ENCODE data around the gene CPXM1. TPM values are rescaled to one million over a fixed set of nuclear protein-coding genes. Genes with fewer than 3 reads are reported as not detected.

Gene CPXM1
- total RNA-seq, 1 donor from 2014 or later, result 19.4 TPM

DNA sequence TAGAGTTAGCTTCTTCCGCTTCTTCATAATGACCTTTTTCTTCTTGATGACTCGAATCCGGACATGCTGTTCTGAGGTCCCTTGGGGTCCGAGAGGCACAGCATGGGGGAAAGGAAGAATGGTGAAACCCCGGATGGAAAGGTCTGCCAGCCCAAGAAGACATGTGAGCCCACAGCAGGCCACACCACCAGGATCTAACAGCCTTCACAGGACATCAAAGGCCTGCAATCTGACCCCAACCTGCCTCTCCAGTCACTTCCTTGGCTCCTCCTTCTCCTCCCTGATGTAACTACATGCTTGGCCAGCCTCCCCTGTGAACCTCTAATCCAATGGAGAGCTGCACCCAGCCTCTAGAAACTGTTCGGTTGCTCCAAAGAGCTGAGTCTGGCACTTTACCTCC, 1.6 kb downstream of the CPXM1 start:
- no peak for DNase-seq (ENCODE audit: extremely low spot score in 2 of 2)
- Histone ChIP-seq H3K36me3 (no peaks in the 10 kb centered on the region), H3K9me3 (no peaks in the 10 kb centered on the region), H3K27me3 (no peaks in the 10 kb centered on the region), H3K27ac (peak overlapping the region; percentile 35), H3K4me1 (peaks cover 30% of the 10 kb centered on the region), H3K4me3 (no peak overlapping the region)
- intact Hi-C loops (cut with DNase I), result no loop called here
- TF ChIP-seq POLR2A (IDR thresholded peaks at IDR 0.05), result no peak

GRCh38 chr20:2798095-2798805, 2.2 kb downstream of the CPXM1 start:
- Histone ChIP-seq H3K4me3 (no peak overlapping the region), H3K4me1 (peaks cover 30% of the 10 kb centered on the region), H3K36me3 (no peaks in the 10 kb centered on the region), H3K9me3 (no peaks in the 10 kb centered on the region), H3K27me3 (no peaks in the 10 kb centered on the region), H3K27ac (no peak overlapping the region)
- intact Hi-C loops (cut with DNase I), result no loop called here
- DNase-seq (ENCODE audit: extremely low spot score in 2 of 2), result no peak
- no peak for TF ChIP-seq POLR2A (IDR thresholded peaks at IDR 0.05)
- TF ChIP-seq POLR2AphosphoS5 (IDR thresholded peaks at IDR 0.05; ENCODE audit: insufficient read depth in 1 of 2, low read depth in 1 of 2), result no peak
- no peak for TF ChIP-seq CTCF (IDR thresholded peaks at IDR 0.05)

DNA sequence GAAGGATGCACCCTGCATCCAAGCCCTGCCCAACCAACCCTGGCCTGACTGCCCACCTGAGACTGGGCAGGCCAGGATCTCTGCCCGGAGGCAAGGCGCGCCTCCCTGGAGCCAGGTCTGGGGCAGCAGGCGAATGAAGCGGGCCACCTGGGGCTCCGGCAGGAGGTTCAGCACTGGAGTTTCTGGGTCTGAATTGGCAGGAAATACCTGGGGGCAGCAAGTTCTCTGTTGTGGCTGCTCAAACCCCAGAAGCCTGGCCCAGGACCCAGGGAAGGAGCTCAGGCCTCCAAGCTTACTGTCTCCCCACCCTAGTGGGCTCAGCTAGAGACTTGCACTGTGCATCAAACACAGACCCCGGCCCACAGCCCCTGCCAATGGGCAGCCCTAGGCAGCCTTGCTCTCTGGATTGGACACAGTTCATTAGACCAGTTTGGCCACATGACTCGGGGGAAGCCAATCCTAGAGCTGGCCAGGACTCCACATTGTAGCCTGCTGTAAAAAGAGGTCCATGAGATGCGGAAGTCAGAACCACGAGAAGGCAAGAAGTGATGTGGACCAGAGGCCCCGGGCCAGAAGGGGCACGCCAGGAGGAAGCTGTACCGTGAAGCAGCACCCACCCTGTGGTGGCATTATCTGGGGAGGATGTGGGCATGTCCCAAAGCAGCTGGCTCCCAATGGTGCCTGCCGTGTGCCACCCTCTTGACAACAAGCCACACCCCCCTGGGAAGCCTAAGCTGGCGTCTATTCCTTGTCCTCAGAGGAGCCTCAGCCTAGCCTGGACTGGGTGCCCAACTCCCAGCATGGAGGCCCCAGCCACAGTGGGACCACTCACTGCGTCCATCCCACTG, 3.1 kb downstream of the CPXM1 start:
- intact Hi-C loops (cut with DNase I), result no loop called here
- no peak for DNase-seq (ENCODE audit: extremely low spot score in 2 of 2)
- TF ChIP-seq CTCF (IDR thresholded peaks at IDR 0.05), result no peak
- Histone ChIP-seq H3K36me3 (no peaks in the 10 kb centered on the region), H3K9me3 (no peaks in the 10 kb centered on the region), H3K27me3 (no peaks in the 10 kb centered on the region), H3K4me1 (peaks cover 30% of the 10 kb centered on the region), H3K4me3 (no peak overlapping the region), H3K27ac (no peak overlapping the region)

GRCh38 chr20:2796011-2796660, 4.3 kb downstream of the CPXM1 start:
- H3K27me3 ChIP-seq, result no peaks in the 10 kb centered on the region
- no peaks in the 10 kb centered on the region for H3K9me3 ChIP-seq

More at GRCh38 chr20:2796011-2796660, 4.3 kb downstream of the CPXM1 start:
- H3K4me3 ChIP-seq, result no peak overlapping the region
- H3K4me1 ChIP-seq, result peaks cover 27% of the 10 kb centered on the region
- no peak overlapping the region for H3K27ac ChIP-seq
- no peak for TF ChIP-seq POLR2A (IDR thresholded peaks at IDR 0.05)
- TF ChIP-seq CTCF (IDR thresholded peaks at IDR 0.05), result no peak
- no peak for TF ChIP-seq POLR2AphosphoS5 (IDR thresholded peaks at IDR 0.05; ENCODE audit: insufficient read depth in 1 of 2, low read depth in 1 of 2)
- intact Hi-C loops (cut with DNase I), result no loop called here
- DNase-seq (ENCODE audit: extremely low spot score in 2 of 2), result no peak
- no peaks in the 10 kb centered on the region for H3K36me3 ChIP-seq

Measured in vagina (tissue), 2 donors.